Measurements from ENCODE around the gene PLEKHG5. TPM values are rescaled to one million over a fixed set of nuclear protein-coding genes. Genes with fewer than 3 reads are reported as not detected.

PLEKHG5 gene
- total and polyA plus RNA-seq, 5 donors from 2014 or later, result 0.65 to 5.0 (median 0.86) TPM; not detected in 1

- DNase-seq (no peak), ATAC-seq (ENCODE audit: low read depth in 2 of 2) (no peak)
- no peaks in the 10 kb centered on the region for H3K36me3 ChIP-seq (ENCODE audit: control insufficient read depth, insufficient read depth, low read length)
- no peaks in the 10 kb centered on the region for H3K9me3 ChIP-seq (ENCODE audit: control insufficient read depth in 2 of 2, low read length in 2 of 2)
- H3K4me3 ChIP-seq (ENCODE audit: low read depth, low read length), result no peak overlapping the region
- Mint-ChIP-seq H3K27me3 (peaks cover 39% of the 10 kb centered on the region), H3K27ac (no peak overlapping the region), H3K36me3 (no peaks in the 10 kb centered on the region), H3K4me3 (peak overlapping the region in 3 of 4 donors; percentile 13 to 71 (median 13)), H3K4me1 (peaks cover 0 to 37% (median 20%) of the 10 kb centered on the region in 4 donors), H3K9me3 (peaks cover 0 to 1% (median 0%) of the 10 kb centered on the region in 7 donors)
- peaks cover 44% of the 10 kb centered on the region for H3K4me1 ChIP-seq (ENCODE audit: control insufficient read depth, insufficient read depth, low read length, poor library complexity, severe bottlenecking)
- no peak overlapping the region for H3K27ac ChIP-seq (ENCODE audit: insufficient read depth, low read length, poor library complexity, severe bottlenecking)
- H3K27me3 ChIP-seq (ENCODE audit: control insufficient read depth, insufficient read depth, low read length), result no peaks in the 10 kb centered on the region
These were observed 3.5 kb downstream of the PLEKHG5 start for GRCh38 chr1:6487804-6488484.

GRCh38 chr1:6486433-6487011 is 4.9 kb downstream of the PLEKHG5 start:
- peaks cover 42% of the 10 kb centered on the region for H3K27me3 Mint-ChIP-seq

DNA sequence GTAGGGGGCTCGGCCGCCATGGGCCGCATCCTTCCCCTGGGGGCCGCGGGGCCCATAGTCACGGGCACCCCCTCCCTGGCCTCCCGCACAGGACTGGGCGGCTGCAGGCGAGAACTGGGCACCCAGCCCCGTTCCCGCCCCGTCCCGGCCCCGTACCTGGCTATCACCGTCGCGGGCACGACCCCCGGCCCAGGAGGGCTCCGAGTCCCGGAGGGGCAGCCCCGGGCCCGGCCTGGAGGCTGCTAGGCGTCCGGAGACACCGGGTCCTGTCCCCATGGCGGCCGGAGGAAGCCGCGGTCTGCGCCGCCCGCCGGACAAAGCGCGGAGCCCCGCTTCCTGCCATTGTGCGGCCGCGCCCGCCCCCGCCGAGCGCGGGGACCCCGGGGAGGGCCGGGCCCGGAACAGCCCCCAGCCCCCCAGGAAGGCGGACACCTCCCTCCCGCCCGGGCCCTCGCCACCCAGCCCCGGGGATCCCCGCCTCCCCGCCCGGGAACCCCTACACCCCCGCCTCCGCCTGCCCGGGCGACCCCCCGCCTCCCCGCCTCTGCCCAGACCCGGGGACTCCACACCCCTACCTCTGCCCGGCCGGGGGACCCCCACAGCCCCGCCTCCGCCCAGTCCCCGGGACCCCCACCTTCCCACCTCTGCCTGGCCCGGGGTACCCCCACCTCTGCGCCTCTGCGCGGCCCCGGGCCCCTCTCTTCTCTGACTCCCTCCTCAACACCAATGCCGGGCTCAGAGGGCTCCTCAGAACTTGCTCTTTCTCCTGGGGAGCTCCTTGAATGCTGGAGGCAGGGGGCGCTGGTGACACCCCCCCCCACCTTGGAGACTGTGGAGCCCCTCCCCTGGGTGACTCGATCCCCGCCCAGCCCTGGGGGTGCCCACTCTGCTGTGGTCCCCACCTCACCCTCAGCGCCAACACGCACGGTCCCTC is 6.0 kb downstream of the PLEKHG5 start:
- no peaks in the 10 kb centered on the region for H3K9me3 ChIP-seq (ENCODE audit: control insufficient read depth in 2 of 2, low read length in 2 of 2)
- no peak overlapping the region for H3K4me3 Mint-ChIP-seq
- H3K4me1 Mint-ChIP-seq, result peaks cover 0 to 17% (median 8%) of the 10 kb centered on the region in 4 donors
- no peak overlapping the region for H3K27ac ChIP-seq (ENCODE audit: insufficient read depth, low read length, poor library complexity, severe bottlenecking)
- no peak overlapping the region for H3K27ac Mint-ChIP-seq
- H3K36me3 Mint-ChIP-seq, result no peaks in the 10 kb centered on the region
- ATAC-seq (ENCODE audit: low read depth in 2 of 2) (no peak), DNase-seq (no peak)
- H3K4me1 ChIP-seq (ENCODE audit: control insufficient read depth, insufficient read depth, low read length, poor library complexity, severe bottlenecking), result peaks cover 30% of the 10 kb centered on the region
- no peaks in the 10 kb centered on the region for H3K27me3 ChIP-seq (ENCODE audit: control insufficient read depth, insufficient read depth, low read length)
- peaks cover 0 to 1% (median 0%) of the 10 kb centered on the region in 7 donors for H3K9me3 Mint-ChIP-seq
- H3K36me3 ChIP-seq (ENCODE audit: control insufficient read depth, insufficient read depth, low read length), result no peaks in the 10 kb centered on the region
- H3K4me3 ChIP-seq (ENCODE audit: low read depth, low read length), result no peak overlapping the region
- H3K27me3 Mint-ChIP-seq, result peaks cover 38% of the 10 kb centered on the region

More at GRCh38 chr1:6486433-6487011, 4.9 kb downstream of the PLEKHG5 start:
- Histone ChIP-seq H3K36me3 (ENCODE audit: control insufficient read depth, insufficient read depth, low read length) (no peaks in the 10 kb centered on the region), H3K27me3 (ENCODE audit: control insufficient read depth, insufficient read depth, low read length) (no peaks in the 10 kb centered on the region), H3K4me1 (ENCODE audit: control insufficient read depth, insufficient read depth, low read length, poor library complexity, severe bottlenecking) (peaks cover 41% of the 10 kb centered on the region), H3K27ac (ENCODE audit: insufficient read depth, low read length, poor library complexity, severe bottlenecking) (no peak overlapping the region), H3K9me3 (ENCODE audit: control insufficient read depth in 2 of 2, low read length in 2 of 2) (no peaks in the 10 kb centered on the region), H3K4me3 (ENCODE audit: low read depth, low read length) (no peak overlapping the region)
- ATAC-seq (ENCODE audit: low read depth in 2 of 2) (peak; percentile 76 to 81), DNase-seq (peak; percentile 71 to 85 (median 84))
- Mint-ChIP-seq H3K36me3 (no peaks in the 10 kb centered on the region), H3K4me3 (peak overlapping the region in 3 of 4 donors; percentile 5 to 82 (median 62)), H3K9me3 (peaks cover 0 to 1% (median 0%) of the 10 kb centered on the region in 7 donors), H3K4me1 (peaks cover 0 to 24% (median 13%) of the 10 kb centered on the region in 4 donors), H3K27ac (no peak overlapping the region)

- Mint-ChIP-seq H3K27ac (no peak overlapping the region), H3K36me3 (no peaks in the 10 kb centered on the region), H3K4me1 (peaks cover 0 to 17% (median 8%) of the 10 kb centered on the region in 4 donors), H3K9me3 (peaks cover 0 to 1% (median 0%) of the 10 kb centered on the region in 7 donors), H3K4me3 (peak overlapping the region in 2 of 4 donors; percentile 43 to 56), H3K27me3 (peaks cover 38% of the 10 kb centered on the region)
- Histone ChIP-seq H3K27ac (ENCODE audit: insufficient read depth, low read length, poor library complexity, severe bottlenecking) (no peak overlapping the region), H3K36me3 (ENCODE audit: control insufficient read depth, insufficient read depth, low read length) (no peaks in the 10 kb centered on the region), H3K4me1 (ENCODE audit: control insufficient read depth, insufficient read depth, low read length, poor library complexity, severe bottlenecking) (peaks cover 23% of the 10 kb centered on the region), H3K9me3 (ENCODE audit: control insufficient read depth in 2 of 2, low read length in 2 of 2) (no peaks in the 10 kb centered on the region), H3K27me3 (ENCODE audit: control insufficient read depth, insufficient read depth, low read length) (no peaks in the 10 kb centered on the region), H3K4me3 (ENCODE audit: low read depth, low read length) (no peak overlapping the region)
- no peak for ATAC-seq (ENCODE audit: low read depth in 2 of 2)
- no peak for DNase-seq
These were observed 6.7 kb downstream of the PLEKHG5 start for GRCh38 chr1:6484826-6485167.

GRCh38 chr1:6483761-6484117 is 7.7 kb downstream of the PLEKHG5 start:
- Mint-ChIP-seq H3K27me3 (peaks cover 41% of the 10 kb centered on the region), H3K27ac (no peak overlapping the region), H3K36me3 (peaks cover 3% of the 10 kb centered on the region), H3K4me1 (peaks cover 0 to 17% (median 8%) of the 10 kb centered on the region in 4 donors), H3K4me3 (peak overlapping the region in 1 of 4 donors; percentile 43), H3K9me3 (peaks cover 0 to 1% (median 0%) of the 10 kb centered on the region in 7 donors)
- Histone ChIP-seq H3K27me3 (ENCODE audit: control insufficient read depth, insufficient read depth, low read length) (no peaks in the 10 kb centered on the region), H3K27ac (ENCODE audit: insufficient read depth, low read length, poor library complexity, severe bottlenecking) (no peak overlapping the region), H3K9me3 (ENCODE audit: control insufficient read depth in 2 of 2, low read length in 2 of 2) (no peaks in the 10 kb centered on the region), H3K4me3 (ENCODE audit: low read depth, low read length) (no peak overlapping the region), H3K36me3 (ENCODE audit: control insufficient read depth, insufficient read depth, low read length) (no peaks in the 10 kb centered on the region), H3K4me1 (ENCODE audit: control insufficient read depth, insufficient read depth, low read length, poor library complexity, severe bottlenecking) (peaks cover 20% of the 10 kb centered on the region)
- DNase-seq (no peak), ATAC-seq (ENCODE audit: low read depth in 2 of 2) (no peak)

DNA sequence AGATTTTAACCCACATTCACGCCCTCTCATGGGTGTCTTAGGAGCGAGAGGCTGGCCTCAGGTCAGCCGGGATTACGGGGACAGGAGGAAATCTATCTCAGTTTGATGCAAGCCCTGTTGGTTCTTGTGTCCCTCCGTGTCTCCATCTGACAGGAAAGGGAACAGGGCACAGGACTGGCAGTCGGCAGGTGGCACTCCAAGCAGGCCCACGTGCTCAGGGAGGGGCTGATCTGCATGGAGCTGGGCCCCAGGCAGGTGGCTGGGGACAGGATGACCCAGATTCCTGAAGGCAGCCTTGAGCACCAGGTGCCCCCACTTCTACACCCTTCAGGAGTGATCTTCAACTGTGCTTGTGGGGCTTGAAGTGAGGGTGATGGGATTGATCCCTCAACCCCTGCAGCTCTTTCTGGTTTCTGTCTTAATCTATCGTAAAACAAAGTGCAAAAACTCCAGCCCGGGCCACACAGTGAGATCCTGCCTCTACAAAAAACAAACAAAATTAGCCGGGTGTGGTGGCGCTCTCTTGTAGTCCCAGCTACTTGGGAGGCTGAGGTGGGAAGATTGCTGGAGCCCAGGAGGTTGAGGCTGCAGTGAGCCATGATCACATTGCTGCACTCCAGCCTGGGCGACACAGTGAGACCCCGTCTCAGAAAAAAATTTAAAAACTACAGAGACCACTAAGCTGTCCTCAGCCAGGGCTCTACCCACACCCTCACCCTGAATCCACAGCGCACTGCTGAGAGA is 8.3 kb downstream of the PLEKHG5 start:
- H3K9me3 ChIP-seq (ENCODE audit: control insufficient read depth in 2 of 2, low read length in 2 of 2), result no peaks in the 10 kb centered on the region
- H3K27me3 ChIP-seq (ENCODE audit: control insufficient read depth, insufficient read depth, low read length), result no peaks in the 10 kb centered on the region
- H3K4me3 ChIP-seq (ENCODE audit: low read depth, low read length), result no peak overlapping the region
- peak overlapping the region in 1 of 4 donors; percentile 65 for H3K4me3 Mint-ChIP-seq
- no peaks in the 10 kb centered on the region for H3K36me3 ChIP-seq (ENCODE audit: control insufficient read depth, insufficient read depth, low read length)
- H3K4me1 ChIP-seq (ENCODE audit: control insufficient read depth, insufficient read depth, low read length, poor library complexity, severe bottlenecking), result peaks cover 20% of the 10 kb centered on the region
- ATAC-seq (ENCODE audit: low read depth in 2 of 2) (no peak), DNase-seq (no peak)
- H3K9me3 Mint-ChIP-seq, result peaks cover 0 to 1% (median 0%) of the 10 kb centered on the region in 7 donors
- H3K27ac Mint-ChIP-seq, result no peak overlapping the region
- H3K27me3 Mint-ChIP-seq, result peaks cover 41% of the 10 kb centered on the region
- no peak overlapping the region for H3K27ac ChIP-seq (ENCODE audit: insufficient read depth, low read length, poor library complexity, severe bottlenecking)
- peaks cover 0 to 17% (median 8%) of the 10 kb centered on the region in 4 donors for H3K4me1 Mint-ChIP-seq
- H3K36me3 Mint-ChIP-seq, result peaks cover 3% of the 10 kb centered on the region

DNA sequence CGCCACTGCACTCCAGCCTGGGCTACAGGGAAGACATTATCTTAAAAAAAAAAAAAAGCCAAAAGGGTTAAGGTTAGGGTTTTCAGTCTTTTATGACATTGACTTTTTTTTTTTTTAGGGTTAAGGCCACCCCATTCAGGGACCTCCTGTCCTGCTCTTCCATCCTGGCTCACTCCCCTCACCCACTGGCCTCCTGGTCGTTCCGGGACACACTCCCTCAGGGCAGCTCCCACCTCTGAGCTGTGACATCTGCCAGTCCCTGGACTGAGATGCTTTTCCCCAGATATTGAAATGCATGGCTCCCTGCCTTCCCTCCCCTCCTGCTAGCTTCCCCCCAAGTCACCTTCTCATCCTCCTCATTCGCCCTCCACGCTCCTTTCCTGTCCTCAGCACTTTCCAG is 9.6 kb downstream of the PLEKHG5 start:
- H3K9me3 Mint-ChIP-seq, result no peaks in the 10 kb centered on the region
- H3K27ac Mint-ChIP-seq, result peak overlapping the region in 1 of 3 donors; percentile 70
- peaks cover 20% of the 10 kb centered on the region for H3K4me1 ChIP-seq (ENCODE audit: control insufficient read depth, insufficient read depth, low read length, poor library complexity, severe bottlenecking)
- H3K4me3 Mint-ChIP-seq, result no peak overlapping the region
- ATAC-seq (ENCODE audit: low read depth in 2 of 2) (no peak), DNase-seq (no peak)
- no peak overlapping the region for H3K27ac ChIP-seq (ENCODE audit: insufficient read depth, low read length, poor library complexity, severe bottlenecking)
- H3K27me3 Mint-ChIP-seq, result peaks cover 39% of the 10 kb centered on the region
- H3K36me3 ChIP-seq (ENCODE audit: control insufficient read depth, insufficient read depth, low read length), result no peaks in the 10 kb centered on the region
- peaks cover 0 to 12% (median 4%) of the 10 kb centered on the region in 4 donors for H3K4me1 Mint-ChIP-seq
- H3K27me3 ChIP-seq (ENCODE audit: control insufficient read depth, insufficient read depth, low read length), result no peaks in the 10 kb centered on the region
- no peak overlapping the region for H3K4me3 ChIP-seq (ENCODE audit: low read depth, low read length)
- H3K9me3 ChIP-seq (ENCODE audit: control insufficient read depth in 2 of 2, low read length in 2 of 2), result no peaks in the 10 kb centered on the region
- peaks cover 3% of the 10 kb centered on the region for H3K36me3 Mint-ChIP-seq

Measured in CD4-positive, CD25-positive, alpha-beta regulatory T cell (primary cell).